Inferior parietal cortex (tissue), 1 donor: Measurements from ENCODE around the gene NCBP2.

Experiments
- DNase-seq: peaks from one replicate; pipeline ENCODE4 v3.0.0-alpha.2; 2016; ENCODE audit errors: extremely low spot score

Gene NCBP2

GRCh38 chr3:196941729-196942225 is 551 bp downstream of the NCBP2 start:
- peak; percentile 43 for DNase-seq

- peak; percentile 19 for DNase-seq
Measured at GRCh38 chr3:196938576-196938975, 3.8 kb downstream of the NCBP2 start.

GRCh38 chr3:196938124-196938523 is 4.2 kb downstream of the NCBP2 start:
- DNase-seq, result no peak

- DNase-seq, result no peak
Measured at GRCh38 chr3:196936288-196936687, 6.0 kb downstream of the NCBP2 start.

GRCh38 chr3:196932600-196932999 is 9.7 kb downstream of the NCBP2 start:
- DNase-seq, result no peak

- no peak for DNase-seq
Measured at GRCh38 chr3:196931828-196932587, 10.3 kb downstream of the NCBP2 start.

GRCh38 chr3:196931157-196931556 is 11.2 kb downstream of the NCBP2 start:
- no peak for DNase-seq

GRCh38 chr3:196927571-196928453 is 14.5 kb downstream of the NCBP2 start:
- no peak for DNase-seq

GRCh38 chr3:196920733-196921132 is 21.6 kb downstream of the NCBP2 start:
- DNase-seq, result no peak

GRCh38 chr3:196918968-196919367 is 23.4 kb downstream of the NCBP2 start:
- DNase-seq, result no peak

- no peak for DNase-seq
Measured at GRCh38 chr3:196916995-196917394, 25.3 kb downstream of the NCBP2 start.

GRCh38 chr3:196916221-196916620 is 26.1 kb downstream of the NCBP2 start:
- no peak for DNase-seq

- no peak for DNase-seq
Measured at GRCh38 chr3:196915375-196915774, 27.0 kb downstream of the NCBP2 start.

GRCh38 chr3:196914866-196915265 is 27.5 kb downstream of the NCBP2 start:
- no peak for DNase-seq

- DNase-seq, result no peak
Measured at GRCh38 chr3:196903740-196904139, 38.6 kb downstream of the NCBP2 start.

- no peak for DNase-seq
Measured at GRCh38 chr3:196902296-196902695, 40.0 kb downstream of the NCBP2 start.

- no peak for DNase-seq
Measured at GRCh38 chr3:196901768-196902167, 40.6 kb downstream of the NCBP2 start.

- no peak for DNase-seq
Measured at GRCh38 chr3:196896229-196896628, 46.1 kb downstream of the NCBP2 start.

- DNase-seq, result no peak
Measured at GRCh38 chr3:196894557-196895295, 47.6 kb downstream of the NCBP2 start.

GRCh38 chr3:196889844-196890708 is 52.3 kb downstream of the NCBP2 start:
- DNase-seq, result no peak

- DNase-seq, result no peak
Measured at GRCh38 chr3:196886144-196886543, 56.2 kb downstream of the NCBP2 start.
